KOPT-K1 (cell line): ENCODE measurements around the gene TMEM74B.

Source experiments
- H3K27ac ChIP-seq: fragments of 200-600 bp; sonication (generic); 2 replicates; pipeline ENCODE4 v1.5.1; 2016; ENCODE audit warnings: antibody characterized with exemption, mild to moderate bottlenecking, low read depth, low read length; ENCODE audit not compliant: poor library complexity, severe bottlenecking
- H3K36me3 ChIP-seq: fragments of 200-600 bp; sonication (generic); 2 replicates; pipeline ENCODE4 v1.5.1; 2017; ENCODE audit warnings: antibody characterized with exemption, mild to moderate bottlenecking, low read length, moderate library complexity; ENCODE audit not compliant: insufficient read depth
- H3K9me3 ChIP-seq: fragments of 200-600 bp; sonication (generic); 2 replicates; pipeline ENCODE4 v1.5.1; 2017; ENCODE audit warnings: antibody characterized with exemption, low read length, mild to moderate bottlenecking; ENCODE audit not compliant: insufficient read depth, poor library complexity, severe bottlenecking

TMEM74B gene

DNA sequence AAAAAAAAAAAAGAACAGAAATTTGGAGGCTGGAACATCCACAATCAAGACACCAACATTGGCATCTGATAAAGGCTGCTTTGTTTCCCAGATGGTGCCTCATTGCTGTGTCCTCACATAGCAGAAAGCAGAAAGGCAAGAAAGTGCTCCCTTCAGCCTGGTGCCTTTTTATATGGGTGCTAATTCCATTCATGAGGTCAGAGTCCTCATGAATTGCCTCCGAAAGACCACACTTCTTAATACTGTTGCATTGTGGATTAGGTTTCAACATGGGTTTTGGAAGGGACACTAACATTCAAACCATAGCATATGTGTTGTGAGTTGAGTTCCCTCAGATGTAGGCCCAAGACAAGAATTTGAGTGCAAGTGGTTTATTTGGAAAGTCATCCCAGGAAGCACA, 10.4 kb upstream of the TMEM74B start:
- Histone ChIP-seq H3K36me3 (no peaks in the 10 kb centered on the region), H3K9me3 (no peaks in the 10 kb centered on the region), H3K27ac (no peak overlapping the region)

DNA sequence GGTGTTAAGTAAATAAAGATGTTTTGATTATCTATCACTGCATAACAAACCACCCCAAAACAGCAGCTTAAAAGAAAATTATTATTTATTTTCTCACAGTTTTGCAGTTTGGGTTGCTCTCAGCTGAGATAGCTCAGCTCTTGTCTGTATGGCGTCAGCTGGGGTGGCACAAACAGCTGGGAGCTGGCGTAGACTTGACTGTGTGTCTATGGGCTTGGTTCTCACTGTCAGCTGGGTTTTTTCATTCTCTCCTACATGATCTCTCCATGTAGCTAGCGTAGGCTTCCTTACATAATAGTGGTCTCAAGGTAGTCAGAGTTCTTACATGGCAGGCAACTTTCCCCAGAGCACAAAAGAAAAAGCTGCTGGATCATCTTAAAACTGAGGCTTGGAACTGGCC, 6.5 kb upstream of the TMEM74B start:
- H3K27ac ChIP-seq: no peak overlapping the region
- no peaks in the 10 kb centered on the region for H3K9me3 ChIP-seq
- H3K36me3 ChIP-seq: no peaks in the 10 kb centered on the region

DNA sequence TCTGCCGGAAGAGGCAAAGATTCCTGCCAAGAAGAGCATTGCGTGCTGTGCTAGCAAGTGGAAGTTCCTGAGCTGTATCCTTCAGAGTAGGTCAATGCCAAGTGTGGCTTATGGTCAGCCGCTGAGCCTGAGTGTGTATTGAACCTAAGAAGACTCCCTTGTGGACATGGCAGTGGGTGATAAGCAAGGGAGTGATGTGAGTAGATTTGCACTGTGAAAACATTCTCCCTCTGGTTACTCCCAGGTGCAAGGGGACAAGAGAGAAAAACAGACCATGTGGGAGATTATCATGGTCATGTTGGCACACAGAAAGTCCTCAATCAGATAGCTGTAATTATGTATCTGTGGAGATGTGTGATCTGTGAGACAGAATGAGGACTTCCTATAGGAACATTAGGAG, 6.1 kb upstream of the TMEM74B start:
- Histone ChIP-seq H3K36me3 (no peaks in the 10 kb centered on the region), H3K9me3 (no peaks in the 10 kb centered on the region), H3K27ac (no peak overlapping the region)

DNA sequence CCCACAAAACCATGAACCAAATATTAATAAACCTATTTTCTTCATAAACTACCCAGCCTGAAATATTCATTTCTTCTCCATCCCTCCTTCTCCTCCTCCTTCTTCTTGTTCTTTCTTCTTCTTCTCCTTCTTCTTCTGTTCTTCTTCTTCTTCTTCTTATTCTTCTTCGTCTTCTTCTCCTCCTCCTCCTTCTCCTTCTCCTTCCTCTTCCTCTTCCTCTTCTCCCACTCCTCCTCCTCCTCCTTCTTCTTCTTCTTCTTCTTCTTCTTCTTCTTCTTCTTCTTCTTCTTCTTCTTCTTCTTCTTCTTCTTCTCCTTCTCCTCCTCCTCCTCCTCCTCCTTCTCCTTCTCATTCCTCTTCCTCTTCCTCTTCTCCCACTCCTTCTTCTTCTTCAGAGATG, 5.0 kb upstream of the TMEM74B start:
- no peaks in the 10 kb centered on the region for H3K36me3 ChIP-seq
- no peak overlapping the region for H3K27ac ChIP-seq
- H3K9me3 ChIP-seq: no peaks in the 10 kb centered on the region

DNA sequence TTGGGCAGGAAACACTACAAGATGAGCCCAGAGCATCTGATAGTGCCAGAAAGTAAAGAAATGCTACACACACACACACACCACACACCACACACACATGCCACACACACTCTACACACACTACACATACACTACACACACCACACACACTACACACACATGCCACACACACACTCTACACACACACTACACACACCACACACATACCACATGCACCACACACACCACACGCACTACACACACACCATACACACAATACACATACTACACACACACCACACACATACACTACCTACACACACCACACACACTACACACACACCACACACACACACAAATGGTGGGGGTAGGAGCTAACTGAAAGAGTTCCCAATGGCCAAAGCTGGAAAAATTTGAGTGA, 3.6 kb upstream of the TMEM74B start:
- H3K9me3 ChIP-seq: no peaks in the 10 kb centered on the region
- H3K27ac ChIP-seq: no peak overlapping the region
- no peaks in the 10 kb centered on the region for H3K36me3 ChIP-seq

DNA sequence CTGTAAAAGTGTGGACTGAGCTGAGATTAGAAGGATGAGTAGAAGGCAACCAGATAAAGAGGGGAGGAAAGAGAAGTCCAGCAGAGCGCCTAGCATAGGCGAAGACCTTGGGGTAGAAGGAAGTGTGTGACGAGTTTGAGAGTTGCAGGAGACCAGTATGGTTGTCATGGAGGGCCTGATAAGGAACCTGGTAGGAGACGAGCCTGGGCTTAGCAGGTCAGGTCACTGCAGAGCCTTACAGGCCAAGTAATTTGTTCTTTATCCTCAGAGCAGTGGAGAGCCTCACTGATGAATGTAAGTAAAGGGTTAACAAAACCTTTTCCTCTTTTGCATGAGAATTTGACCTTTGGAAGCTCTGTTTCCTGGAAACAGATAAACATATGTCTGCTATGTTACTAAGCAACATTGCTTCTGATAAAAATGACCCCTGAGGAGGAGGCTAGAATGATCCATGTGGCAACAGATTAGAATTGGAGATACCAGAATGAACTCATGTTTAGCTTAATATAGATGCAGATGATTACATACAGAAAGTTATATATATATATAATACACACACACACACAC, 2.9 kb upstream of the TMEM74B start:
- H3K27ac ChIP-seq: no peak overlapping the region
- H3K36me3 ChIP-seq: no peaks in the 10 kb centered on the region

DNA sequence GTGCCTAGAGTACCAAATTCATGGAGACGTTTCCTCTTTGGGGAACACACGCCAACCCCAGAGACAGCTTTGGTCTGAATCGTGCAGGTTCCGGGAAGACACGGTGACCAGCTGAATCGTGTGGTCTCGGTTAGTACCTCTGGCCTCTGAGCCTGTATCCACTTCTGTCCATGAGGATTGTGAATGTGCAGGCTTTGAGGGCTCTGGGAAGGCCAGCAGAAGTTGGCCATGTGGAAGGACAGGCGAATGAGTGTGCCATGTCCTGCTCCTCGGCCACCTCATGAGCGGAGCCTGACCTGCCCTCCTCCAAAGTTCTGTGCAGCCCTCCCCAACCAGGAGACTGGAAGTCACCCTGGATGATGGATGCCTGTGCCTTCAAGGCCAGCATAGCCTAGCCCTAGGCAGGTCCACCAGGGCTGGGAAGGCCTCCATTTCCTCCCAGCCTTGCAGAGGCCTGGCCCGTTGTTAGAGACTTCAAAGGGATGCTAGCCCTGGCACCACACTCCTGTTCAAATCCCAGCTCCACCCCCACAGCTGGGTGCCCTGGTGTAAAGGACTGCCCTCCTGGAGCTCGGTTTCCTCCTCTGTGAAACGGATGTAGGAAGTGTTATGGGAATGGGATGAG, 1.7 kb upstream of the TMEM74B start:
- H3K36me3 ChIP-seq: no peaks in the 10 kb centered on the region
- H3K9me3 ChIP-seq: no peaks in the 10 kb centered on the region
- no peak overlapping the region for H3K27ac ChIP-seq

More for the DNA sequence above, 2.9 kb upstream of the TMEM74B start:
- H3K9me3 ChIP-seq: no peaks in the 10 kb centered on the region

DNA sequence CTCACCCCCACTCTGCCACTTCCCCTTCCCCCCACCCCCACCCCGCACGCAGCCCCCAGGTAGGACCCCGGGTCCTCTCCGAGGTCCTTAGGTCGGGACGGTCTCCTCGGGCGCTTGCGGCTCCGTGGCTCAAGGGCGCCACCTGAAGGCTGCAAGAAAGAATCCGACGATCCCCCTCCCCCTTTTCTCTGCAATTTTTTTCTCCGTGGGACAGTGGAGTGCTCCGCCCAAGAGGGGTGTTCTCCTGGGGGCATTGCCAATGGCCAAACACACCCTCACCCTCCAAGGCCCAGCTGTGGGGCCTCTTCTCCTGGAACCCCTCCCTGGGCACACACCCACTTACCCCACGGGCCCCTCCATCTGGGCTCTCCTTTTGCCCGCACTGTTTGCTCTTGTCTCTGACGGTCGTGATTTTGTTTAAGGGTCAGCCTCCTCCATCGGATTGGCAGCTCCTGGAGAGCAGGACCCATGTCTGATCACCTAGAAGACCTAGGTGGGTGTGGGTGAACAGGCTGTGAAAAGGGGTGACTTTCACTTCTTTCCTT, 1.1 kb upstream of the TMEM74B start:
- Histone ChIP-seq H3K36me3 (no peaks in the 10 kb centered on the region), H3K9me3 (no peaks in the 10 kb centered on the region), H3K27ac (no peak overlapping the region)

DNA sequence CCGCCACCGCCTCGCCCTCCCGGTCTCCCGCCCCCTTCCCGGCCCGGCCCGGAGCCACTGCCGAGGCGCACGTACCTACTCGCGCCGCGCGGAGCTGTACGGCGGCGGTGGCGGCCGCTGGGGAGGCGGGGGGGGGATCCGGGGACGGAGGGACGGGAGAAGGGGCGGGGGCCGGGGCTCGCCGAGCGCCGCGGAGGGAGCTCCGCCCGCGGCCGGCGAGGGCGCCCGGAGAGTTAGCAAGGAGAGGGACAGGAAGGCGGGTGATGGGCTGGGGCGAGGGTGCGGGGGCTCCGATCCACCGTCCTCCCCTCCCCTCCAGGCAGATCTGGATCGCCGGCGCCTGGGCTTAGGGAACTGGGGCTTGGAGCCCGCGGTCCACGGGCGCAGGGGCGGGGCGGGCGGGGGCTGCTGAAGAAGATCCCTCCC, 548 bp upstream of the TMEM74B start:
- H3K9me3 ChIP-seq: no peaks in the 10 kb centered on the region
- no peaks in the 10 kb centered on the region for H3K36me3 ChIP-seq
- H3K27ac ChIP-seq: no peak overlapping the region

DNA sequence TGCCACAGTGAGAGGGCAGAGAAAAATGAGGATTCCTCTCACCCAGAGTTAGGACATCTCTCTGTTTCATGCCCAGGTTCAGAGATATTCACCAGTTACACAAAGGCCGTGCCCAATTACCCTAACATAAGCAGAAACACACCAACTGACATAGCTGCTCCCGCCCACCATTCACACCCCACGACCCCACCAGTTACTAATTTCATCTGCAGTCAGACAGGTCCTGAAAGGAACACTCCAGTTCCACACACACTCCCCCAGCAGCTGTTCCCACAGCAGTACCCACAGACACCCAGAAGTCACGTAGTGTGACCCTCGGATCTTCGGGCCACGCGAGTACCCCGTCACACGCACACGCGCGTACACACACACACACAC, 532 bp downstream of the TMEM74B start:
- H3K36me3 ChIP-seq: no peaks in the 10 kb centered on the region
- no peak overlapping the region for H3K27ac ChIP-seq
- H3K9me3 ChIP-seq: no peaks in the 10 kb centered on the region

DNA sequence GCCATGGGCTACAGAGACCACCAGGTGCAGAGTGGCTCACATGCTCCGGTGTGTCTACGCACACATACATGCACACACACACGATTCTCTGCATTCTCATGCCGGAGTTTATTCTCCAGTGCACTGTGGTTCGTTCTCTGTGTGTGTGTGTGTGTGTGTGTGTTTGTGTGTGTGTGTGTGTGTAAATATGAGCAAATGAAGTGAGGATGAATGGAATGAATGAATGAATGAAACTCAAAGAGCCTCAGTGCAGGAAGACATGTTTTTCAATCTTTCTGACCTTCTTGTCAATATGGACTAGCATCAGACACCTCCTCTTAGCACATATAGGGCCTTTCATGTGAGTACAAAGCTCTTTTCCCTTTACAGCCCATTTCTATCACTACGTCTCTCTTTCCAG, 1.6 kb downstream of the TMEM74B start:
- H3K27ac ChIP-seq: no peak overlapping the region
- H3K9me3 ChIP-seq: no peaks in the 10 kb centered on the region

DNA sequence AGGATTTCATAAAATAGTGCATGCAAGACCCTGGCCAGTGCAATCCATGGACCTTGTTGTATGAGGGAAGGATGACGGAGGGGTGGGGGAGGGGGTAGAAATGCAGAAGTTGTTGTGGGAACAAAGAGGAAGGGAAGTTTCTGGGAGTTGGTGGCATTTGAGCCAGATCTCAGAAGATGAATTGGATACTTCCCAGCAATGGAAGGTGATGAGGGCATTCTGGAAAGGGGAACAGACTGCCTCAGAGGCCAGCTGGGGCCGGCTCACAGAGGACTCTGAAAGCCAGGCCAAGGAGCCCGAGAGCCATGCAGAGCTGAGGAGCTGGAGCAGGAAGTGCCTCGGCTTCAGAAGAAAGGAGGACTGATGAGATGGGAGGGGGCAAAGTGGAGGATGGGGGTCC, 2.7 kb downstream of the TMEM74B start:
- no peak overlapping the region for H3K27ac ChIP-seq
- no peaks in the 10 kb centered on the region for H3K9me3 ChIP-seq
- H3K36me3 ChIP-seq: no peaks in the 10 kb centered on the region

More for the DNA sequence above, 1.6 kb downstream of the TMEM74B start:
- H3K36me3 ChIP-seq: no peaks in the 10 kb centered on the region

DNA sequence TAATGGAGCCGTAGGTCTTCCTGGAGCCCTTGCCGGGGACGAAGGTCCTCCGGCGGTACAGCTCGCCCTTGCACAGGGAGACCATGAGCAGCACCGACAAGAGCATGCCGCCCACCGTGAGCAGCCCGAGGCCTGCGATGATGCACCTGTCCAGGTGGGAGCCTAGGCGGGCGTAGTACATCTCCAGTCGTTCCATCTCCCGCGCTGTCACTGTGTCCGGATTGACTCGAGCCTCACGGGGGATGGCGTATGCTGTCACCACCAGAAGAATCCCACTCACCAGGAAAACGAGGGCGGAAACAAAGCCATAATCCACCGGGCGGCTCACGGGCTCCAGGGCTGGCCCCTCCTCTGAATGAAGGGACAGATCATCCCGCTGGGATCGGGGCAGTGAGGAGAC, 3.8 kb downstream of the TMEM74B start:
- Histone ChIP-seq H3K9me3 (no peaks in the 10 kb centered on the region), H3K27ac (no peak overlapping the region), H3K36me3 (peaks cover 8% of the 10 kb centered on the region; the same call in 1 of the 2 replicates)

DNA sequence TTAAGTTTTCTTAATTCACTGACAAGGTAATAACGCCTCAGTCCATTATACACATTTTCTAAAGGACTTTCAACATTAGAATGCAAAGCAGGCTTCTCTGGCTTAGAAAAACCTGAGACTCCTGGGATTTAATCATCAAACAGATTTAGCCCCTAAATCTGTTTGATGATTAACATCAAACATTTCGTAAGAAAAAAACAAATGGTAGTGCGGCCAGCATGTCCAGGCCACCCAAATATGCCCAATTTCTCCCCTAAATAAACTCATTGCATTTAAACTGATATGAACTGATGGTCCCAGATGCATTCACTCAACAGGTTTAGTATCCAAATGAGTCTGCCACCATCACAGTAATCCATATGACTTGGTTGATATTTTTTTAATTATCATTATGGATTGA, 6.2 kb downstream of the TMEM74B start:
- Histone ChIP-seq H3K36me3 (peaks cover 17% of the 10 kb centered on the region; the same call in 1 of the 2 replicates), H3K27ac (no peak overlapping the region), H3K9me3 (no peaks in the 10 kb centered on the region)

DNA sequence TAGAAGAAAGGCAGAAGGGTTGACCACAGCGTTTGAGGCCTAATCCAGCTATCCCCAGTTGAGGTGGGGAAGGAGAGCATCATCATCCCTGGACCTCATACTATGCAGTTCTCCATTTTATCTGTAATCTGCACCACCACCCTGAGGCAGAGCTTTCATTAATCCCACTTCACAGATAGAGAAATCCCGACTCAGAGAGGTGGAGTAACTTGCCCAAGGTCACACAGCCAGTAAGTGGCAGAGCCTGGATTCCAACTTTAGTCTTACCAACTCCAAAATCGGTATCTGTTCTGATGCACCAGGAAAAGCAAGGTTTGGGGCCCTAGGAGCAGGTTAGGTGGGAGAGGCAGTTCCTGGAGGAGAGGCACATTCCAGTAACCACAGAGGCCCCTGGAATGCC, 6.7 kb downstream of the TMEM74B start:
- no peaks in the 10 kb centered on the region for H3K9me3 ChIP-seq
- H3K27ac ChIP-seq: no peak overlapping the region

DNA sequence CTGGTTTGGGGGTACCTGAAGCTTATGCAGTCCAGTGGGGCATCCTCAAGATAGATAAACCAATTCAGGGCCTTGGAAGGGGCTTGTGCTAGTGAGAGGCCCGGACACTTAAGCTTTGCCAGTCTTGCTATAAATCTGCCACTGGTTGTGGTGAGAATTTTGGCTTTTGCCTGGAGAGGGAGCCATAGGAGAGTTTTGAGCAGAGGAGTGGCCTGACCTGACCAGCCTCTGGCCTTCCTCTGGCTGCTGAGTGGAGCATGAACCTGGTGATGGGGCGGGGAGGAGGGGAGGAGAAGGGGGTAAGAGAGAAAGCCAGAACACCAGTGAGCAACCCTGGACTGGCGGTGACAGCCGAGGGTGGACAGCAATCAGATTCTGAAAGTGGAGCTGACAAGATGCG, 7.1 kb downstream of the TMEM74B start:
- H3K9me3 ChIP-seq: no peaks in the 10 kb centered on the region
- H3K36me3 ChIP-seq: peaks cover 24% of the 10 kb centered on the region; the same call in 1 of the 2 replicates
- H3K27ac ChIP-seq: no peak overlapping the region

More for the DNA sequence above, 6.7 kb downstream of the TMEM74B start:
- H3K36me3 ChIP-seq: peaks cover 19% of the 10 kb centered on the region; the same call in 1 of the 2 replicates
